GM21737 (cell line): Measurements from ENCODE around the gene RAB6B.

ENCODE experiments used
- ATAC-seq: cut with Tn5 transposase; IDR thresholded peaks from one replicate; pipeline ENCODE4 v1.9.1; 2021; ENCODE audit warnings: mild to moderate bottlenecking, moderate library complexity; ENCODE audit not compliant: unreplicated experiment

RAB6B gene

DNA sequence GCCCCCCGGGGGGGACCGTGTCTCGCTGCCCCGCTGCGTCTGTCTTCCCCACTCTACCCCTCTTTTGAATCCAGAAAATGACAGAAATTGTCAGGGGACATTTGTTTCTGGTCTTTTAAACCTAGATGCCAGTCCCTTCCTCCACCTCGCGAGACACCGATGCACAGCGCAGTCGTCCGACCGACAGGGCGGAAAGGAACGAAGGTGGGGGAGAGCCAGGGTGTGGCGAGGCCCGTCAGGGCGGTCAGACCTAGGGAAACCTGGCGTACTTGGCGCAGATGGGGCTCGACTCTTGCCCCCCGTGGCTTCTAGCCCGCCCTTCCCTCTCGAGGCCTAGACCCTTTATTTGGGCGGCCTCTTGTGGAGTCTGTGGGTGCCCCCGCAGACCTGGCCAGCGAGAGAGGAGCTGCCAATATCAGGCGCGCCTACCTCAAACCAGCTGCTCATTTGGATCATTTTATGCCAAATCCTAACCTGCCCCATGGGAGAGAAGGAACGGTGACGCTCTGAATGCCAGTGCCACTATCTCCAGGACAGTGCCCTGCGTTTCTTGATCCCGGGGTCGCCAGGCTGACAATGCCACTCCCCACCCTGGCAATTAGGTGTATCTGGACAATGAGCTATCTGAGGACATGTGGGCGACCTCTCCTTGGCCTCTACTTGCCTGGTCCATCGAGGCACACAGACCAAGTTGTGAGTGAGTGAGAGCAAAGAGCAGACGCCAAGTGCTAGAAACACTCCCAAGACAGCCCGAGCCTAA is 500 bp upstream of the RAB6B start:
- ATAC-seq, result no peak

DNA sequence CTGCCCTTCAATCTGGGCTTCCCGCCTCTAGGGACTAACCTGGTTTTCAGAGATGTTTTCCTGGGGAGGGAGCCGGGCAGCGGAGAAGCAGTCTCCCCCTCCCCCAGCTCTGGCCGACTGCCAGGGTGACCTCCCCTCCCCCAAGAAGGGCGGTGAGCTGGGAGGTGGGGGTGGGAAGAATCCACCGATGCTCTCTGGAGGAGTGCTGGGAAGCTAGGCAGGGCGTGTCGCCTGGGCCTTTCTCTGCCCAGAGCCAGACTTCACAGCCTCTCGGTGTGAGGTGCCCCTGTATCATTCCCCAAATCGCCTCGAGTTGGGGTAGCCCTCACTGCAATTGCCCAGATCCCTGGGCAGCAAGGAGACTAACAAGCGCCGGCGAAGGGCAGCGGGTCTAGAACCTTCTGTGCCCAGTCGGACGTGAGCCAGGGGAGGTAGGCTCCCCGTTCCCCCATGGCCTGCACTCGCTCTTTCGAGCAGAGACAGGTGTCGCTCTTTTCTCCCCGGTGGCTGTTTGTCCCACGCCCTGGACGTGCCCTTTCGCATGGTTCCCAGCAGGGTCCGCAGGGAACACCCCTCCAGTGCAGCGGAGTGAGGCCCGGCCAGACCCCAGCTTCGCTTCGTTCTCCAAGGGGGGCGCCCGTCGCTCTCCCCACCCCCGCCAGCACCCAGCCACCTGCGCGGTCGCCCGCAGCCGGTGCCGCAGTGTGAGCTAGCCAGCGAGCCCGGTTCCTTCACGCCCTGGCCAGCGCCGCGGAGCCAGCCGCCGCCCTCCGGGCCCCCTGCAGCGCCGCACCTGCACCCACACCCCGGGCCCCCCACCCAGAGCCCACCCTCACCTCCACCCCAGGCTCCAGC is 1.1 kb downstream of the RAB6B start:
- no peak for ATAC-seq

DNA sequence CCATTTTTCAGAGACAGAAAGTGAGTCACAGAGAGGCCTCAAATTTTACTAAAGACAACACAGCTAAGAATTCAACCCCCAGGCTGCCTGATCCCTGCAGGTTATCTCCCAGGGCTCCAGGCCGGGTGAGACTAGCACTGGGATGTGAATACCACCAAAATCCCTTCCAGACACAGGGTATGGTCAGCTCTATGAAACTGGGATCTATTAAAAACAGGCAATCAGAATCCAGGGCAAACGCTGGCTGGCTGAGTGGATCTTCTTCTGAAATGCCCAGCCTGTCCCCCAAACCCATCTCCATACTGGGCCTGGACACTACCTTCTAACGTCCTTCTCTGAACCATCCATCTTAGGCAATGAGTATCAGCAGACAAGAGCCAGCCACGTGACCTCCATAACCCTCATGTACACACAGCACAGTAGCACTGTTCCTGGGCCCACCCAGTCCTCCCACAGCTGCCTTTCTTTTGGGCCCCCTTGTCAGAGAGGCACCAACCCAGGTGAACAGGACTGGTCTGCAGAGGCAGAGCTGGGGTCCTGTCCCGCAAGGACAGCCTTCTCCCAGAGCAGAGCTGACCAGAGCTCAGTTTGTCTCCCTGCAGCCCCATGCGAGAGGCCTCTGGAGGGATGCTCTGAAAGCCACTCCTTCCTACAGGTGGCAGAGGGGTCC is 1.9 kb downstream of the RAB6B start:
- no peak for ATAC-seq

DNA sequence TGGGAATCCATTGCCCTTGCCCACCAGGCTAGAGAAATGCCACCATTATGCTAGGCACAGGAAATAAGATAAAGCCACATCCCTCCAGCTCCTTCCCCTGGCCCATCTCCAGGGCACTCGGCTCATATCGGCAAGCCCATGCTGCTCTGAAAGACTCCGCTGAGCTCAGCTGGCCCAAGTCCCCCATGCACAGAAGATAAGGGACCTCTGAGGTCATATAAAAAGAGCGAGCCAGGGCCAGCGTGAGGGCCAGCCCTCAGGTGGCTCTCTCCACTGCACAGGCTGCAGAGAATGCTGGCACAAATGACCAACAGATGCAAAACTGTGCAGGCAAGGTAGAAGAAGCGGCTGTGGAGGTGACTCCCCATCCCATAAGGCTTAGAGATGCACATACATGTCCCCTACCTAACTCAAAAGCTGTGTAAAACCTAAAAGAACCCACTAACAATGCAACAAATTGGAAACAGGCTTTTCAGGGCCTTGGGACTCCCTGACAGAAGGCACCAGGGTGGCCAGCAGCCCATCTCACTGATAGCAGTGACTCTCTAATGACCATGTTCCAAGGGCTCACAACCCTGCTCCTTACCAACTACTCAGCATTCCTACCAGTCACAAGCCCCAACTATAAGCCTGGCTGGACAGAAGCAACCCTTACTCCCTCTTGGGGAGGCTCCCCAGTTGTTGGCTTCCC is 3.0 kb downstream of the RAB6B start:
- no peak for ATAC-seq

DNA sequence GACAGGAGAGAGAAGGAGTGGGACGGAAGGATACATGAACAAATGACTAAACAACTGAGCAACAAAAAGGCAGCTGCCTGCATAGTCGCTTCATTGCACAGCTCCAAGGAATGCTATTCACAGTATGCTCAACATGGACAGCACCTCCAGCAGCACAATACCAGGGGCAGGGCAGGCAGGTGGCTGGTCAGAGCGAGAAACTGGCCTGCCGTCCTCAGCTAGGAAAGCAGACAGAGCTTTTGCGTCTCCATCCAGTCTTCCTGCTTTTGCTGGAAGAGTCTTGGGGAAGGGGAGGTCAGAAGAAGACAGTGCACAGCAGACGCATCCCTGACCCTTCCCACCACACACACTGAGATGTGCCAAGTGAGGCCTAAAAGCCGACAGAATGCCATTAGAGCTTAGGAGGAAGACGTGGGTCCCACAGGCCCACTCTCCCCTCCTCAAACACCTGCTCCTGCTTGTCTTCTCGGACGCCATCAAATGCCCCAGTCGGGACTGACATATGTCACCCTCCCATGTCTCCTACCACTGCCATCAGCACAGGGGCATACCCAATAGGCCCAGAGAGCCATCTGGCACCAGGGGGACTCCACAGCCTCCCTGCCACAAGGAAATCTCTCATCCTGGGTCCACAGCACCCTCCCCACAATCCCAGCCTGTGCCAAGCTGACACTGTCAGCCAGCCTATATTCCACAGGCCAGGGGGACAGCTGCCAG is 3.9 kb downstream of the RAB6B start:
- ATAC-seq, result no peak

DNA sequence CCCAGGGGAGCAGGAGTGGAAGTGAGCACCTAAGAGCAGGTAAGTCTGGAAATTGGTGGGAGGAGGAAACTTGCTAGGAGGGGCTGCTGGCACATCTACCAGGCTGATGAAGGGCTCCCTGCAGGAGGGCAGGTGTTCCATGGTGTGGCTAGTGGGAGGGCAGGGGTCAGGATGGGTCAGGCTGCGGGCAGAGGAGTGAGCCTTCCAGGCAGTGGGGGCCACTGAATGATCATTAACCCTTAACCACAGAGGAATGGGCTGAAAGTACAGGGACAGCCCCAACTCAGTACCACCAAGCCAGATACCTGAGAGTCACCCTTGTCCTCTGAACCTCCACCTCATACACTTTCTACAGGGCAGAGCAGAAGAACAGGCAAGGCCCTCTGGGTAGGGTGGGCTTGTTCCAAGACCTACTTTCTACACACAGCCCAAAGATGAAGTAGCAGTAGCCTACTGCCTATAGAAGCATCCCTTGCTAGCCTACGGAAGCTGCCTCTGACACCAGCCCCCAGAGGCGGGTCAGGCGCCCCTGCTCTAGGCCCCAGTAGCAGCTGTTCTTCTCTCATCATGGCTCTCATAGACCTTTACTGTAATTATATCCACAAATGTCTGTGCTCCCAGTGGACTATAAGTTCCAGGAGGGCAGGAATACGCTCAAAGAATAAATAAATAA is 4.6 kb downstream of the RAB6B start:
- no peak for ATAC-seq

DNA sequence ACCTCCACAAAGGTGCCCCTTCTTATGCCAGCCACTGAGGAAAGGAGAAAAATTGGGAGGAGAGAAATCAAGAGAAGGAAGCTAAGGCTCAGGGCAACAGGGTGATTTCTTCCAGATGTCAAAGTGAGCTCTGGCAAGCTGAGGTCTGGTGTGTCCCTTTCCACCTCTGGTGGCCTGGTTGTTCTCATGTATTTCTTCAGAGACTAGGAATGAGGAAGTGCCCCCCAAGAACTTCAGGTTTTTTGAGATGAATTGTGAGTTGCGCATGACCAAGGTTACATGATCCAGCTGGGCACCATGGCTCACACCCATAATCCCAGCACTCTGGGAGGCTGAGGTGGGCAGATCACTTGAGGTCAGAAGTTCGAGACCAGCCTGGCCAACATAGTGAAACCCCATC is 5.6 kb downstream of the RAB6B start:
- ATAC-seq, result no peak

DNA sequence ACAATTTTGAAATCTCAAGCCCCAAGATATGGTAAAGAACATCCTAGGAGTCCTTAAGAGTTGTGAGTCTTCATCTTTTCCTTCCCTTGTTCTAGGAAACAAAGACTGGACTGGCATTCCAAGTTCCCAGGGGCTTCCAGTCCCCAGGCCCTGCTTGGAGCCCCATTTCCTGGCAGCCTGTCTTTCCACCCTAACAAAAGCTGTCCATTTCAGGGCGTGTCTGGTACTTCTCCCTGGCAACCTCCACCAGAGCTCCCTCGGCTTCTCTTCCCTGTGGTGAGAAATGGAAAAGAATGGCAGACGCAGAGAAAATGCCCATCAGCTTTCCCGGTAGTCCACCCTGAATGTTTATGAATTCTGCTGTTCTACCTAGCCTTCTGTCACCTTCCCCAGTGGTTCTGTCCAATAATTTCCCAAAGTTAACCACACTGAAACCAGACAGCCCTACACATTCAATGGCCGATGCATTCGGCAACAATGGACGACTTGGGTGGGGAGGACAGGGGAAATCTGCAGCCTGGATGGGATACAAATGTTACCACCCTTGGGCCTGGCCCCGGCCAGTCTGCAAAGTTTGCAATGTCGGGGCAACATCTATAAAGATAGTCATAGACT is 6.8 kb downstream of the RAB6B start:
- no peak for ATAC-seq

DNA sequence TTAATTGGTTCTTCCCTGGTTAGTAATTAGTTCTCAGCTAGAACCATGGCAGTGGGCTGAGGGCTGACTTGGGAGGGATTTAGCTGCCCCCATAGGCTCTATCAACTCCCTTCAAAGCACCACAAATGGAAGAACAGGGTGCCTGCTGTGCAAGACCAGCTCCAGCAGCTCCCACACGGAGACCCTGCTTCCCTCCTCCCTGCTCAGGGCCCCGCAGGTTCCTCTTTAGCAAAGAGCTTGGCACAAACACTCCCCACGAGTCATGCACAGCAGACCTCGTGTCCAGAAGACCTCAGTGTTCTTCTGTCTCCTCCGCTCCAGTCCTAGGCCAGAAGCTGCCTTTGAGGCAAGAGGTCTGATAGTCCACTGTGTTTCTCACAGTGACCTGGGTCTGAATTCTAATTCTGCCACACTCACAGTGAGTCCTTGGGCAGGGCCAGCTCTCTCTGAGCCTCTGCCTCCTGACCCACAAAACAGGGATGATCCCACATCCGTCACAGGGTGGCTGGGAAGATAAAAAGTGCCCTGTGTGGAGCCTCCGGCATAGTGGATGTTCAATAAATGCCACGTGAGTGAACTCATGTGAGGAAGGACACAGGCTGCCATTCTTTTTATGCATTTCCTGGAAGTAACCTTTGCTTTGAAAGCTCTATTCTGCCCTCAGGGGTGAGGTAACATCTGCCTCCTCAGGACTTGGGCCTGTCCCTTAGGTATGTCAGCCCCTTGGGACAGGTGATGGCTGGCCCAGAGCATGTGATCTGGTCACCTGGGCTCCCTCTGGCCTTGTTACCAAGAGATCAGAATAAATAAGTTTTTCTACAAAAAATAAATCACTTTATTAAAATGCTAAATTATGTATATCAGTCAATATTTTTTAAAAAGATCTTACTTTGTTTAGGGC is 7.6 kb downstream of the RAB6B start:
- no peak for ATAC-seq

DNA sequence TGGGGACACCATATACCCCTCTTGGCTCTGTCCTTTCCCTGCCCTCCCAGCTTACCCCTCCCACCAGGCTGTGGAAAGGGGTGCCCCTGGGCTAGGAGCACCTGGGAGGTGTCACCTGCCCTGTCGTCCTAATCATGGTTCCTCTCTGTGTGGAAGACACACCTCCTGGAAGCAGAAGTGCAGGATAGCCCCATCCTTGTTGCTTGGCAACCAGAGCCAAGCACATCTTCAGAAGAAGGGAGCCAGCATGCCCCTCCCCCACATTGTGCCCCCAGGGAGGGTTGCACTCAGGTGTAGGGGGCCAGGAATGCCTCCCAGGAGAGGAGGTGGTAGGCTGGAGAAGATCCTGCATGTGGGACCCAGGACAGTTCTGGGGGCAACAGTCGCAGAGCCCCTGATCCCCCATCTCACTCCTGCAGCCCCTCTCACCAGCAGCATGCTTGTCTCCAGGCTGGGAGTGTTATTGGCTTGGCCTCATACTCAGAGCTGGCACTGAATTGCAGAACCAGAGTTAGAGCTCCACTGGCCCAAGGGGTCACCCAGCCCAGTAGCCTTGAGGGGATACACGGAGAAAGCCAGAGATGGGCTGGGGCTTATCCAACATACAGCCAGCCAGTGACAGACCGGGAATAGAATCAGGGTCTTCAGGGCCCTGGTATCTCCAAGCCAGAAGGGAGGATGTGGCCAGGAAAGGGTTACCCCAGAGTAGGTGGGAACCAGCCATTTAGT is 8.4 kb downstream of the RAB6B start:
- ATAC-seq, result no peak

DNA sequence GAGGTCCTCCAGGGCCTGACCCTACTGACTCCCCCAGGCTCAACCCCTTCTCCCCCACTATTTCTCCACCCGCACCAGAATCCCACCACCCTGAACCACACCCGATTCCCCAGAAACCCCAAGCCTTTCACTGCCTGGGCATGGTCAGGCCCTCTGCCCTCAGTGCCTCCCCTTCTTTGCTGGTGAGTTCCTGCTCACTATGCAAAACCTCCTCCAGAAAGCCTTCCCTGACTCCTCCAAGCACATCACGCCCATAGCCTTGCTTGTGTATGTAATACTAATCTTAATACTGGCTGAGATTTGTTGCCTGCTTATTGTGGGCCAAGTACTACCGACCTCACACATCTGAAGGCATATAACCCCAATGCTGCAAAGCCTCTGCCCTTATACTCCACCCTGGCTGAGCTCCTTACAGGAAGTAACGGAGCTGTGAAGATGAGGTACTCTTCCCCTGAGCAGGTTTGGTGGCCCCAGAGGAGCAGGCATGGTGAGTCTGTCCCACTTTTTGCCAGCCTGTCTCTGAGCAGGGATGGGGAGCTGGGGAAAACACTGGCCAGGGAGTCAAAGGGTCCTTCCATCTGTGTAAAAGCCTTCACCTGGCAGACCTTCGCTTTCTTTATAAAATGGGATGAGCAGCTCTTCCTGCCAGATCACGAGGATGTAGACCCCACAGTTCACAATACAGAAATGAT is 9.5 kb downstream of the RAB6B start:
- ATAC-seq, result no peak

DNA sequence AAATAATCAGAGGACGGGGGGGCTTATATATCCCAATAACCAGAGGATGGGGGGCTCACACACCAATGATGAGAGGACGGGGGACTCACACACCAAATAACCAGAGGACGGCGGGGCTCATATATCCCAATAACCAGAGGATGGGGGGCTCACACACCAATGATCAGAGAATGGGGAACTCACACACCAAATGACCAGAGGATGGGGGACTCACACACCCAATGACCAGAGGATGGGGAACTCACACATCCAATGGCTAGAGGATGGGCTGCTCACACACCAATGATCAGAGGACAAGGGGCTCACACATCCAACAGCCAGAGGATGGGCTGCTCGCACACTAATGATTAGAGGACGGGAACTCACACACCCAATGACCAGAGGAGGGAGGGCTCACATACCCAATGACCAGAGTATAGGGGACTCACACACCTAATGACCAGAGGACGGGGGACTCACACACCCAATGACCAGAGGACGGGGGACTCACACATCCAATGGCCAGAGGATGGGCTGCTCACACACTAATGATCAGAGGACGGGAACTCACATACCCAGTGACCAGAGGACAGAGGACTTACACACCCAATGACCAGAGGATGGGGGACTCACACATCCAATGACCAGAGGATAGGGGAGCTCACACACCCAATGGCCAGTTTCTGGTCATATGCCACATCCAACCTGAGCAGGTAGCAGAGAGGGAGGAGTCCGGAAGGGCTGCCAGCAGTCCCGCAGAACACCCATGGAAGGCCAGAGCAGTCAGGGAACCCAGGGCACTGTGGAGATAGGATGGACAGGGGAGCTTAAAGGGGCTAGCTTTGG is 10.6 kb downstream of the RAB6B start:
- ATAC-seq, result no peak

DNA sequence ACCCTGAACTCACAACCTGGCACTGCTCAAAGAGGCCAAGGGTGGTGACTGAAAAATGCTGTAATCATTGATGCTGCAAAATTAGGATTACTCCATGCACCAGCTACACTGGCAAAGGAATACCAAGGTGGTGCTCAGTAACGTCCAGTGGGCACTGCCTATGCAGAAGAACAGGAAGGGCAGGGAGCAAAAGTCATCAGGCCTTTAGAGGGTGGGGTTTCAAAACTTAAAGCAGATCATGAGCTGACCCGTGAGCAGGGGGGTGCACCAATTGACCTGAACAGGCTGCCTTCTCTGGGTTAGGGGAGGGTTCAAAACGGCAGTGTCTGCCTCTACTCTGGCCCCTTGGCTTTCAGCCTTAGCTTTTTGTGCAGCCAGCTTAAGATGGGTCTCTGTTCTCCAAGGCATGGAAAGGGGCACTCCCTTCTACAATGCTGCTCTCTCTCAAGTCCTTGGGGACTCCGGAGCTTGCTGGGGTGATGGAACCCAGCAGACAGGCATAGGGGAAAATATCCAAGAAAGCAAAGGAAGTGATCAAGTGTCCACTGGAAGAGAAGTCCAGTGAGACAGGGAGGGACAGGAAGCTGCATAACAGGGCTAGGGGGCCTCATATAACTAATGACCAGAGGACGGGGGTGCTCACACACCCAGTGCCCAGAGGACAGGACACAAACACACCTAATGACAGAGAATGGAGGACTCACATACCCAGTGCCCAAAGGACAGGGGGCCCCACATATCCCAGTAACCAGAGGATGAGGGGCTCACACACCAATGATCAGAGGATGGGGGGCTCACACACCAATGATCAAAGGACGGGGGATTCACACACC is 11.4 kb downstream of the RAB6B start:
- no peak for ATAC-seq

DNA sequence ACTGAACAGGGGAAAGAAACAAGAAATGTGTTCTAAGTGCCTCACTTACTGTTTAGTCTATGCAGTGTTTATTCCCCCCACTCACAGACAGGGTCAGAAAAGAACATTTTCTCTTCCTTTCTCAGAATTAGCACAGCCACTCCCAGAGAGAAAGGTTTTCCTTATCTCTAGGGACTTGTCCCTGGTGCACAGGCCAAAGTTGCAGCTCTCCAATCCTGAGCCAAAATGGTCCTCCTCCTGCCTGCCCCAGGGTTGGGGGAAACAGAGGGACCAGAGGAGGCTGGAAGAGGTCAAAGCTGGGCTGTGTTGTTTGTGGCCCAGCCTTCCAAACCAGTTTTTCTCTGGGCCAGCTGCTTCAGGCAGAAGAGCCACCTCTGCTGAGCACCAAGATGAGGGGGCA is 12.0 kb downstream of the RAB6B start:
- ATAC-seq, result no peak

DNA sequence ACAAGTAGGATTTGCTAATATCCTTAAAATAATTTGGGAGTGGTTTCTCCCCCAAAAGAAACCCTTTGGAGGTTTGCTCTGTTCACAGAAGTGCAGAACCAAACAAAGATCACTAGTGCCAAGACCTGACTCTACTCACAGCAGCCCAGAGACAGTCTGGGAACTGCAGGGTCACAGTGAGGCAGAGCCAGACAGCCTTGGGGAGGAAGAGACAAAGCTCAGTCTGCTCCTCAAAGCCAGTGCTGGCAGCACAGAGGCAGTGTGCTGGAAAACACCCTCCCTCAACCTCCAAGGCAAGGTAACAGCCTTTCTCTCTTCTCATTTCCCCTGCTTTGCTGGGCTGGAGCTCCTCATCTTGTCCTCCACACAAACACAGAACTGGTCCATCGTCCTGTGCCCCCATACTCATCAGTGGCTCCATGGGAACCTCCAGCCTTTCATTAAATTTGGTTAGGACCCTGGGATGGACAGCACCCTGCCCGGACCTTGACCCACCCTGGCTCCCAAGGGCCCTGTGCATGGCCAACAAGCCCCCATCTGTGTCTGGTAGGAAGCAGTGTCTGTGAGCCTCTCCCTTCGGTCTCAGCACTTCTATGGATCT is 12.6 kb downstream of the RAB6B start:
- no peak for ATAC-seq
